SK-N-SH (cell line): ENCODE data around the gene KLHL28.

Experiments used
- CHD2 ChIP-seq: fragments of 150-350 bp; IDR thresholded peaks from 2 replicates; pipeline ENCODE4 v1.6.1; 2018; ENCODE audit warnings: low read length; ENCODE audit not compliant: partially characterized antibody
- EP300 ChIP-seq, 2 experiments: IDR thresholded peaks; 2 replicates each; pipeline versions ENCODE4 v1.4.0 to v1.6.1; 2012; ENCODE audit warnings: borderline replicate concordance in 1 of 2, low read depth in 1 of 2, low read length in 1 of 2
- FOXJ3 ChIP-seq: sonication (generic); formaldehyde crosslinking; IDR thresholded peaks from 2 replicates; pipeline ENCODE4 v1.5.1; 2020; ENCODE audit warnings: mild to moderate bottlenecking, missing genetic modification reagents
- GABPA ChIP-seq: IDR thresholded peaks from 2 replicates; pipeline ENCODE4 v1.4.0; 2012; ENCODE audit warnings: low read depth, mild to moderate bottlenecking
- JUND ChIP-seq: IDR thresholded peaks from 2 replicates; pipeline ENCODE4 v1.4.0; 2012
- POLR2AphosphoS5 ChIP-seq: IDR thresholded peaks from 2 replicates; pipeline ENCODE4 v1.6.1; 2012; ENCODE audit warnings: low read depth, low read length
- SMC3 ChIP-seq: IDR thresholded peaks from 2 replicates; pipeline ENCODE4 v1.6.1; 2012; ENCODE audit warnings: low read depth, low read length, improper control_type of control experiment
- TAF1 ChIP-seq: IDR thresholded peaks from 2 replicates; pipeline ENCODE4 v1.6.1; 2012; ENCODE audit warnings: low read depth, mild to moderate bottlenecking, low read length, moderate library complexity, borderline replicate concordance
- TF ChIP-seq, protein P1 (sequence below): fragments of 200-600 bp; sonication (generic); IDR thresholded peaks from 2 replicates; pipeline ENCODE4 v1.6.1; 2017; ENCODE audit warnings: antibody characterized with exemption, mild to moderate bottlenecking, moderate library complexity
- TF ChIP-seq, protein P2 (sequence below): IDR thresholded peaks from 2 replicates; pipeline ENCODE4 v1.6.1; 2012; ENCODE audit warnings: mild to moderate bottlenecking, low read depth, low read length, moderate library complexity
- TF ChIP-seq, protein P3 (sequence below): fragments of 150-350 bp; IDR thresholded peaks from 2 replicates; pipeline ENCODE4 v1.6.1; 2017; ENCODE audit warnings: antibody characterized with exemption, low read length, low read depth, borderline replicate concordance

DNA sequence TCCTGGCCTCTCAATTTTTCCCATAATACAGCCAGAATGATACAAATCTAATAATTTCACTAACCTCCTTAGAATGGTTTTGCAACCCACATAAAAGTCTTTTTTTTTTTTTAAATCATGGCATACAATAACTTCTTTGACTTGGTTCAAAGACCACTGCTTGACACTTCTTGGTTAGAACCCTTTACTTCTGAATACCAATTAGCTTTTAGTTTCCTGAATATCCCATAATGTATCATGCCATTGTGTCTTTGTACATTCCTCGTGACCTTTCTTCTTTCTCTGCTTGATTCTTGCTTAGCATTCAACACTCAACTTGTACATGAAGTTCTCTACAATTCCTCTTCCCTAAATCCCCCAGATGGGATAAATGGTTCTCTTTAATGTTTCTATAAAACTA, 19.3 kb downstream of the KLHL28 start:
- no peak for TF ChIP-seq EP300 (IDR thresholded peaks at IDR 0.05; ENCODE audit: borderline replicate concordance in 1 of 2, low read depth in 1 of 2, low read length in 1 of 2)
- TF ChIP-seq, protein P1, sequence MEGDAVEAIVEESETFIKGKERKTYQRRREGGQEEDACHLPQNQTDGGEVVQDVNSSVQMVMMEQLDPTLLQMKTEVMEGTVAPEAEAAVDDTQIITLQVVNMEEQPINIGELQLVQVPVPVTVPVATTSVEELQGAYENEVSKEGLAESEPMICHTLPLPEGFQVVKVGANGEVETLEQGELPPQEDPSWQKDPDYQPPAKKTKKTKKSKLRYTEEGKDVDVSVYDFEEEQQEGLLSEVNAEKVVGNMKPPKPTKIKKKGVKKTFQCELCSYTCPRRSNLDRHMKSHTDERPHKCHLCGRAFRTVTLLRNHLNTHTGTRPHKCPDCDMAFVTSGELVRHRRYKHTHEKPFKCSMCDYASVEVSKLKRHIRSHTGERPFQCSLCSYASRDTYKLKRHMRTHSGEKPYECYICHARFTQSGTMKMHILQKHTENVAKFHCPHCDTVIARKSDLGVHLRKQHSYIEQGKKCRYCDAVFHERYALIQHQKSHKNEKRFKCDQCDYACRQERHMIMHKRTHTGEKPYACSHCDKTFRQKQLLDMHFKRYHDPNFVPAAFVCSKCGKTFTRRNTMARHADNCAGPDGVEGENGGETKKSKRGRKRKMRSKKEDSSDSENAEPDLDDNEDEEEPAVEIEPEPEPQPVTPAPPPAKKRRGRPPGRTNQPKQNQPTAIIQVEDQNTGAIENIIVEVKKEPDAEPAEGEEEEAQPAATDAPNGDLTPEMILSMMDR: no peak
- no peak for TF ChIP-seq TAF1
- TF ChIP-seq FOXJ3: no peak
- TF ChIP-seq GABPA: no peak
- no peak for TF ChIP-seq SMC3
- no peak for TF ChIP-seq JUND
- TF ChIP-seq, protein P2, sequence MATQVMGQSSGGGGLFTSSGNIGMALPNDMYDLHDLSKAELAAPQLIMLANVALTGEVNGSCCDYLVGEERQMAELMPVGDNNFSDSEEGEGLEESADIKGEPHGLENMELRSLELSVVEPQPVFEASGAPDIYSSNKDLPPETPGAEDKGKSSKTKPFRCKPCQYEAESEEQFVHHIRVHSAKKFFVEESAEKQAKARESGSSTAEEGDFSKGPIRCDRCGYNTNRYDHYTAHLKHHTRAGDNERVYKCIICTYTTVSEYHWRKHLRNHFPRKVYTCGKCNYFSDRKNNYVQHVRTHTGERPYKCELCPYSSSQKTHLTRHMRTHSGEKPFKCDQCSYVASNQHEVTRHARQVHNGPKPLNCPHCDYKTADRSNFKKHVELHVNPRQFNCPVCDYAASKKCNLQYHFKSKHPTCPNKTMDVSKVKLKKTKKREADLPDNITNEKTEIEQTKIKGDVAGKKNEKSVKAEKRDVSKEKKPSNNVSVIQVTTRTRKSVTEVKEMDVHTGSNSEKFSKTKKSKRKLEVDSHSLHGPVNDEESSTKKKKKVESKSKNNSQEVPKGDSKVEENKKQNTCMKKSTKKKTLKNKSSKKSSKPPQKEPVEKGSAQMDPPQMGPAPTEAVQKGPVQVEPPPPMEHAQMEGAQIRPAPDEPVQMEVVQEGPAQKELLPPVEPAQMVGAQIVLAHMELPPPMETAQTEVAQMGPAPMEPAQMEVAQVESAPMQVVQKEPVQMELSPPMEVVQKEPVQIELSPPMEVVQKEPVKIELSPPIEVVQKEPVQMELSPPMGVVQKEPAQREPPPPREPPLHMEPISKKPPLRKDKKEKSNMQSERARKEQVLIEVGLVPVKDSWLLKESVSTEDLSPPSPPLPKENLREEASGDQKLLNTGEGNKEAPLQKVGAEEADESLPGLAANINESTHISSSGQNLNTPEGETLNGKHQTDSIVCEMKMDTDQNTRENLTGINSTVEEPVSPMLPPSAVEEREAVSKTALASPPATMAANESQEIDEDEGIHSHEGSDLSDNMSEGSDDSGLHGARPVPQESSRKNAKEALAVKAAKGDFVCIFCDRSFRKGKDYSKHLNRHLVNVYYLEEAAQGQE: no peak
- TF ChIP-seq, protein P3, sequence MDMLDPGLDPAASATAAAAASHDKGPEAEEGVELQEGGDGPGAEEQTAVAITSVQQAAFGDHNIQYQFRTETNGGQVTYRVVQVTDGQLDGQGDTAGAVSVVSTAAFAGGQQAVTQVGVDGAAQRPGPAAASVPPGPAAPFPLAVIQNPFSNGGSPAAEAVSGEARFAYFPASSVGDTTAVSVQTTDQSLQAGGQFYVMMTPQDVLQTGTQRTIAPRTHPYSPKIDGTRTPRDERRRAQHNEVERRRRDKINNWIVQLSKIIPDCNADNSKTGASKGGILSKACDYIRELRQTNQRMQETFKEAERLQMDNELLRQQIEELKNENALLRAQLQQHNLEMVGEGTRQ: no peak
- TF ChIP-seq POLR2AphosphoS5: no peak
- TF ChIP-seq CHD2: no peak
